Coronary artery (tissue), 2 donors: ENCODE measurements around the gene UBAP2.

Experiments
- DNase-seq: peaks from one replicate; pipeline ENCODE4 v3.0.0-alpha.2; 2017; ENCODE audit warnings: low spot score
- H3K27ac ChIP-seq, 2 donors: fragments of 200-600 bp; sonication (generic); one replicate each; pipeline ENCODE4 v1.5.1; 2016 to 2019
- H3K4me3 ChIP-seq: fragments of 200-600 bp; sonication (generic); 2 replicates; pipeline ENCODE4 v1.5.1; 2016; ENCODE audit warnings: mild to moderate bottlenecking, moderate library complexity
- TF ChIP-seq, protein P1 (sequence below): fragments of 200-600 bp; sonication (generic); IDR thresholded peaks from one replicate; pipeline ENCODE4 v1.5.1; 2019; ENCODE audit warnings: antibody characterized with exemption

The UBAP2 gene

DNA sequence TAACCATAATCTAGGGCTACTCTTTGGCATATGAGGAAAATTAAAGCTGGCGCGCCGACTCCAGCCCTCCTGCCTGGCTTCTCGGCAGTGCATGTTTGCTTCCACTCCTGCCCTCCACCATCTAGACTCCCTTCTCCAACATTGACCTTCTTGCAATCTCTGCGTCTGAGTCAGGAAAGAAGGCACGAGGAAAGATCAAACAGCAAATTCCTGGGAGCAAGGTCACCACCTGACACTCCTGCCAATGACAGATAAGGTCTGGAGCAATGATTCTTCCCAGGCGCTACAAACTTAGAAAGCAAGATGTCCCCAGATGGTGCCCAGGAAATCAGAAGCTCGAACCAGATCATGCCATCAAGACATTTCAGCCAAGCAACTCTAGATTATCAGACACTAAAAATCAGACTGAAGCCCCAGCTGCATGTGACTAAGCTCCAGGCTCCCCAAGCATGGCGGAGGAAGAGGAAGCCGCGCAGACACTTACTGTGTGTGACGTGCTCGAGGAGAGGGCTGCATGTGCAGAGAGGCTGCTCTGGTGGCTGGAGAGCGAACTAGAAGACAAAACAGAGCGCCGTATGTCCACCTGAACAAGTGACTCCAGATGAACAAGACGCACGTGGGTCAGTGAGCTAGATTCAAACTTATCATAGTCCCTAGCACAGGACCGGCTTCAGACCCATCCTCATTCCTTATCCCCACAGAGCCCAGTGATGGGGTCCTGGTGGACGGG lies 116.4 kb downstream of the UBAP2 start:
- no peak overlapping the region for H3K4me3 ChIP-seq
- TF ChIP-seq, protein P1, sequence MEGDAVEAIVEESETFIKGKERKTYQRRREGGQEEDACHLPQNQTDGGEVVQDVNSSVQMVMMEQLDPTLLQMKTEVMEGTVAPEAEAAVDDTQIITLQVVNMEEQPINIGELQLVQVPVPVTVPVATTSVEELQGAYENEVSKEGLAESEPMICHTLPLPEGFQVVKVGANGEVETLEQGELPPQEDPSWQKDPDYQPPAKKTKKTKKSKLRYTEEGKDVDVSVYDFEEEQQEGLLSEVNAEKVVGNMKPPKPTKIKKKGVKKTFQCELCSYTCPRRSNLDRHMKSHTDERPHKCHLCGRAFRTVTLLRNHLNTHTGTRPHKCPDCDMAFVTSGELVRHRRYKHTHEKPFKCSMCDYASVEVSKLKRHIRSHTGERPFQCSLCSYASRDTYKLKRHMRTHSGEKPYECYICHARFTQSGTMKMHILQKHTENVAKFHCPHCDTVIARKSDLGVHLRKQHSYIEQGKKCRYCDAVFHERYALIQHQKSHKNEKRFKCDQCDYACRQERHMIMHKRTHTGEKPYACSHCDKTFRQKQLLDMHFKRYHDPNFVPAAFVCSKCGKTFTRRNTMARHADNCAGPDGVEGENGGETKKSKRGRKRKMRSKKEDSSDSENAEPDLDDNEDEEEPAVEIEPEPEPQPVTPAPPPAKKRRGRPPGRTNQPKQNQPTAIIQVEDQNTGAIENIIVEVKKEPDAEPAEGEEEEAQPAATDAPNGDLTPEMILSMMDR, result no peak
- no peak overlapping the region for H3K27ac ChIP-seq
- DNase-seq, result no peak

DNA sequence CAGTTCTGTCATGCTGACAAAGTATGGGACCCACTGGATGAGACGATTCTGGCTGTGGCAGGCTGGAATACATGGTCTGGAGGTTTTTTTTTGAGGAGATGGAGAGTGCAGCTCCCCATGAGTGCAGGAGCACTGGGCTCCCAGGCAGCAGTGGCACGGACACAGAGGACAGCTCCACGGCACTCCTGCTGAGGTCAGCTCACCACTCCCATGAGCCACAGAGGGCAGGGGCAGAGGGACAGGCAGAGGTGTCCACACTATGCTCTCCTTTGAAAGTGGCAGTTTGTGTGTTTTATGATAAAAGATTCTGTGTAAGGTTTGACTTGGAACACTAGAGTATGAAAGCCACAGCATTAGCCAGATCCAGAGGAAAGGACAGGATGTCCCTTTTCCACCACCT lies 117.4 kb downstream of the UBAP2 start:
- TF ChIP-seq, protein P1, result no peak
- DNase-seq, result no peak
- H3K4me3 ChIP-seq, result no peak overlapping the region
- no peak overlapping the region for H3K27ac ChIP-seq

DNA sequence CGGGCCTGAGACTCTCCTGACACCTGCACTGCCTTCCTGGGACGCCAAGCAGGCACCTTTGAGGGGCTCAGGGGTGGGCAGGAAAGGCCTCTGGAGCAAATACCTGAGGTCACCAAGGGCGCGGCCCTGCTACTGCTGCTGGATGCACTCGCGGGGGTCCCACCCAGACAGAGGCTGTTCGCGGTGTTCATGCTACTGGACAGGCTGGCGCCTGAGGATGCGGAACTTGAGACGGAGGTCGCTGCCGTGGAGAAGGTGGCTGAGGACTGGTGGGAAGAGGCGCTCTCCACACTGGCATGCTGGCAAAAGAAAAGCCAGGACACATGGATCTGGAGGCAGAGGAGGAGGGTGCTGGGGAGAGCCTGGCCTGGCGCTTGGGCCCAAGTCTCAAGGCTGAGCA lies 121.0 kb downstream of the UBAP2 start:
- TF ChIP-seq, protein P1, result no peak
- no peak for DNase-seq
- H3K27ac ChIP-seq, result no peak overlapping the region
- H3K4me3 ChIP-seq, result no peak overlapping the region

DNA sequence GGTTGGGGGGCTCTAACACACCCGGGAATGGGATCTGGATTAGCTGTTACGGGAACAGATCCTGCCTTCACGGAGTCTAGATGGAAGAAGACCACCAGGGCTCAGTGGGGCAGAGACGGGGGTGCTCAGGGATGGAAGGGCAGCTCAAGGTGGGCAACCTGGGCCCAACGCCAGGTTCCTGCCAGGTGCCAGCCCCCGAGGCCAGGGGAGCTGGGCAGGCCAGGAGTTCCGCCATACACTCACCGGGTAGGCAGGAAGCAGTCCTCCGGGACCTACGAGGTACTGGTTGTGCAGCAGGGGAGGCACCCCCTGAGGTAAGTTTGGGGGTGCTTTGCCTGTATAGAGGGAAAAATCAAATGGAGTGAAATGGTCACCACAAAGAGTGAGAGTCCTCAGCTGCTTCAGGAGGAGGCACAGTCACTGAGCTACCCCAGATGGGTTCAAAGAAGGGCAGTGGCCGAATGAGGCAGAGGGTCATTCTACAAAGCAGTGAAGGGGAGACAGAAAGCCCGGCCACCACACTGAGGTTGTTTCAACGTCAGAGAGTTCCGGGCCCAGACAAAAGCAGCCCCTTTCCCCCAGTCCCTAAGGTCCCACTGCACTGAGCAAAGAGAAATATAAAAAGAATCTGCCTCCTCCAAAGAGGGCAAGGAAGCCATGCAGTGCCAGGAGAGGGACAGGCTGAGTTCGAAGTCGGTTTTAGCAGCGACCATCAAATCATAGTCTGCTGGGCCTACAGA lies 121.8 kb downstream of the UBAP2 start:
- Histone ChIP-seq H3K27ac (no peak overlapping the region), H3K4me3 (no peak overlapping the region)
- TF ChIP-seq, protein P1, result no peak
- no peak for DNase-seq

DNA sequence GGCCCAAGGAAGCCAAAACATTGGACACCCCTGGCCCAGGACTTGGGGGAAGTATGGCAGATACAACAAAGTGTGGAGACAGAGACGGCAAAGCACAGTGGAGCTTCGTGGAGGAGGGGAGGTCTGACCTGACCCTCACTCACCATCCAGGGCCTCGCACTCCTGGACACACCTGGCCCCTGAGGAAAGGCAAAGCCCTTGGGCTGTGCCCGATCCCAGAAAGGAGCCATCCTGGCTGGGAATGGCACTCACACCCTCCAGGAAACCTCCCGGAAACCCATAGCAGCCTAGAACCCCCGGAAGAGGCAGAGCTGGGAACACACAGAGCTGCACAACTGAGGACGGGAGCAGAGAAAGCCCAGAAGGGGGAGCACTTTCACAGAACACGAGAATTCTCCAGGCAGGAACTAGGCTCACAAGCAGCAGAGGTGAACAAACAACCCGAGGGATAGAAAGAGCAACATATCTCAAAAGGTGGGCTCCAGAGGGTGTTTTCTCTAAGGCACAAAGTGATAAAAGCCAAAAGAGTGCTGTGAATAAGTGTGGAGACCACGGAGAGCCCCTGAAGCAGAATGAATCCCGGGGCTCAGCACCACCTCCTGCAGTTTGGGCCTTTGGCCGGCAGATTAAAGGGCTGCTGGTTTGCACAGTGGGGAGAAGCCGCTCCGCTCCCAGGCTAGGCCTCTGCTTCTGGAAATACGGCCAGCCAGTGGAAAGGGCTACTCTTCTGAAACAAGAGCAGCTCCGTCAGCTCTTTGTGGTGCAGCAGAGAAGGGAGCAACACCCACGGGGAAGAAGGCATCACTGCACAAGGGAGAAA lies 123.5 kb downstream of the UBAP2 start:
- no peak for DNase-seq
- Histone ChIP-seq H3K27ac (peak overlapping the region in 1 of 2 donors; percentile 11), H3K4me3 (no peak overlapping the region)
- TF ChIP-seq, protein P1, result peak; percentile 39

DNA sequence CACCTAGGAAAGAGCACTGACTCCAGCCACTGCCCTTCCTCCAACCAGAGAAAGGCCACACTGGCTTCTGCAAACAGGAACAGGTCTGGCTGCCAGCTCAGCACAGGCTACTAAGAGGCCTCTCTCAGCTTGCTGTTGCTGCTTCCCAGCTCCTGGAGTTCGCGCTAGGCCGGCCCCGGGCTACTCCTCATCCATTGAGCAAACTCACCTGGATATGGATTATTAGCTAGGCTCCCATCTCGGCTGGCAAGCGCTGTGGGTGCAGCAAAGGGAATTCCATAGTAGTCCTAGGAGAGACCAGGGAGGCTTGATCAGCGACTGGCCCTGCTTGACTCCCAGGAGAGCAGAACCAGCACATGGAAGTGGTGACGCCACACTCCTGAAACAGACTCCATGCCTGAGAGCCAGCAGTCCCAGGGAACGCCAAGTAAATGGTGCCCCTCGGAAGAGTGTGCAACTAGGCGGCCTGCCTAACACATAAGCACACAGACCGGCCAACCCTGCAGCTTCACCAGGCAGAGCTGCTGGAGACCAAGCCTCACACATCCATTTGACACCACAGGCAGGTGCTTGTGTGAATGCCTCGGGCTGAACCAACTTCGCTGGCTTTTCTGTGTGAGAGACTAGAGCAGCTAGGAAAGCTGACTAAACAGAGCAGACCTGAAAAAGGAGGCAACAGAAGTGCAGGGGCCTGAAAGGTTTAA lies 124.5 kb downstream of the UBAP2 start:
- Histone ChIP-seq H3K4me3 (no peak overlapping the region), H3K27ac (no peak overlapping the region)
- DNase-seq, result no peak
- TF ChIP-seq, protein P1, result no peak
